BE2C (cell line): ENCODE data around the gene HOXC9.

Experiments
- DNase-seq: peaks from one replicate; pipeline ENCODE4 v3.0.0-alpha.2; 2020
- H3K27me3 ChIP-seq: fragments of 250-450 bp; sonication (Bioruptor Pico); 2 replicates; pipeline ENCODE4 v1.5.1; 2020; ENCODE audit warnings: mild to moderate bottlenecking
- H3K36me3 ChIP-seq: fragments of 250-450 bp; sonication (Bioruptor Pico); 2 replicates; pipeline ENCODE4 v1.5.1; 2020; ENCODE audit warnings: mild to moderate bottlenecking
- H3K4me1 ChIP-seq: fragments of 250-450 bp; sonication (Bioruptor Pico); 2 replicates; pipeline ENCODE4 v1.5.1; 2020
- H3K4me3 ChIP-seq: 2 replicates; pipeline ENCODE4 v1.5.1; 2011; ENCODE audit warnings: low read depth, low read length
- H3K9me3 ChIP-seq: fragments of 250-450 bp; sonication (Bioruptor Pico); 2 replicates; pipeline ENCODE4 v1.5.1; 2020
- CTCF ChIP-seq: IDR thresholded peaks from 2 replicates; pipeline ENCODE4 v1.5.1; 2012; ENCODE audit warnings: mild to moderate bottlenecking, low read depth, low read length

HOXC9 gene

GRCh38 chr12:54019091-54019811, 19.3 kb downstream of the HOXC9 start:
- Histone ChIP-seq H3K36me3 (no peaks in the 10 kb centered on the region), H3K4me1 (peaks cover 36% of the 10 kb centered on the region), H3K9me3 (no peaks in the 10 kb centered on the region), H3K4me3 (peak overlapping the region; percentile 80), H3K27me3 (no peaks in the 10 kb centered on the region)
- no peak for TF ChIP-seq CTCF
- no peak for DNase-seq

GRCh38 chr12:54019924-54020590, 20.1 kb downstream of the HOXC9 start:
- Histone ChIP-seq H3K27me3 (no peaks in the 10 kb centered on the region), H3K4me1 (peaks cover 36% of the 10 kb centered on the region), H3K36me3 (no peaks in the 10 kb centered on the region), H3K9me3 (no peaks in the 10 kb centered on the region), H3K4me3 (peak overlapping the region; percentile 80)
- TF ChIP-seq CTCF: no peak
- DNase-seq: peak; percentile 54

- Histone ChIP-seq H3K9me3 (no peaks in the 10 kb centered on the region), H3K4me1 (peaks cover 35% of the 10 kb centered on the region), H3K36me3 (no peaks in the 10 kb centered on the region), H3K27me3 (no peaks in the 10 kb centered on the region), H3K4me3 (peak overlapping the region; percentile 80)
- TF ChIP-seq CTCF: no peak
- DNase-seq: no peak
These were observed 20.8 kb downstream of the HOXC9 start for GRCh38 chr12:54020591-54021405.

- no peaks in the 10 kb centered on the region for H3K27me3 ChIP-seq
- H3K36me3 ChIP-seq: no peaks in the 10 kb centered on the region
- H3K9me3 ChIP-seq: no peaks in the 10 kb centered on the region
- H3K4me3 ChIP-seq: peak overlapping the region; percentile 80
- peak; percentile 63 for TF ChIP-seq CTCF
- peak; percentile 76 for DNase-seq
- H3K4me1 ChIP-seq: peaks cover 37% of the 10 kb centered on the region
These were observed 21.6 kb downstream of the HOXC9 start for GRCh38 chr12:54021432-54022013.

GRCh38 chr12:54022960-54023884, 23.3 kb downstream of the HOXC9 start:
- H3K4me3 ChIP-seq: no peak overlapping the region; the same call in 1 of the 2 replicates

More at GRCh38 chr12:54022960-54023884, 23.3 kb downstream of the HOXC9 start:
- no peak for TF ChIP-seq CTCF
- no peak for DNase-seq
- peaks cover 41% of the 10 kb centered on the region for H3K4me1 ChIP-seq
- H3K9me3 ChIP-seq: no peaks in the 10 kb centered on the region
- no peaks in the 10 kb centered on the region for H3K27me3 ChIP-seq
- no peaks in the 10 kb centered on the region for H3K36me3 ChIP-seq
